Glutamatergic neuron (in vitro differentiated cells): ENCODE measurements around the gene NXPH2. TPM values are rescaled to one million over a fixed set of nuclear protein-coding genes. Genes with fewer than 3 reads are reported as not detected.

Experiments used
- DNase-seq: peaks from one replicate; pipeline ENCODE4 v3.0.0; 2022
- H3K27ac Mint-ChIP-seq: one replicate; pipeline ENCODE4 v1.8.0; 2020; ENCODE audit warnings: mild to moderate bottlenecking, mixed read lengths, inconsistent platforms; ENCODE audit not compliant: unreplicated experiment
- H3K27me3 Mint-ChIP-seq: one replicate; pipeline ENCODE4 v1.8.0; 2020; ENCODE audit warnings: mild to moderate bottlenecking, moderate library complexity, mixed read lengths, inconsistent platforms; ENCODE audit not compliant: unreplicated experiment
- H3K36me3 Mint-ChIP-seq: one replicate; pipeline ENCODE4 v1.8.0; 2020; ENCODE audit warnings: mild to moderate bottlenecking, mixed read lengths, inconsistent platforms; ENCODE audit not compliant: unreplicated experiment
- H3K4me1 Mint-ChIP-seq: one replicate; pipeline ENCODE4 v1.8.0; 2020; ENCODE audit warnings: mild to moderate bottlenecking, low read depth, mixed read lengths, inconsistent platforms; ENCODE audit not compliant: unreplicated experiment
- H3K4me3 Mint-ChIP-seq: one replicate; pipeline ENCODE4 v1.8.0; 2020; ENCODE audit warnings: mild to moderate bottlenecking, mixed read lengths, inconsistent platforms; ENCODE audit not compliant: unreplicated experiment
- H3K9me3 Mint-ChIP-seq: one replicate; pipeline ENCODE4 v1.8.0; 2020; ENCODE audit warnings: mild to moderate bottlenecking, moderate library complexity, mixed read lengths, inconsistent platforms; ENCODE audit not compliant: unreplicated experiment
- CTCF ChIP-seq: fragments of 200-600 bp; sonication (generic); IDR thresholded peaks from one replicate; pipeline ENCODE4 v1.5.0; 2021; ENCODE audit not compliant: partially characterized antibody, unreplicated experiment
- total RNA-seq: library from RNA; stranded (reverse); fragmentation: NEBNext Ultra II Directional; extraction: Animal tissue kit (Norgen Biotek cat#: 25700); gene quantifications from one replicate; pipeline ENCODE4 v1.2.1, GENCODE V29; 2021; ENCODE audit not compliant: unreplicated experiment

NXPH2 gene
- total RNA-seq, 1 donor from 2014 or later, result 0.83 TPM

DNA sequence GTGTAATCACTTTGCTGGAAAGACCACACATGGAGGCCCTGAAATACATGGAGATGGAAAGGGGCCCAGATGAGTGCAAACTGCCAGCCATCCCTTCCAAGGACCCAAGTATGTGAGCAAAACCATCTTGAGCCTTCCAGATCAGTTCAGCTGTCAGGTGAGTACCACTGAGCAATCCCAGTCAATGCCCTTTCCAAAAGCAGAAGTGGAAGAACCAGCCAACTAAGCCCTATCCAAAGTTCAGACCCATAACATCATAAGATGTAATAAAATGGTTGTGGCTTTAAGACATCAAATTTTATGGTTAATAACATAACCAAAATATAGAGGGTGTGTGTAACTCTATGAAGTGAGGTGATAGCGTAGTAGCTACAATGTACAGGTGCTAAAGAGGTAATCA lies 88.5 kb downstream of the NXPH2 start:
- DNase-seq, result no peak
- H3K27ac Mint-ChIP-seq, result no peak overlapping the region
- H3K4me1 Mint-ChIP-seq, result no peaks in the 10 kb centered on the region
- no peak overlapping the region for H3K4me3 Mint-ChIP-seq
- H3K27me3 Mint-ChIP-seq, result no peaks in the 10 kb centered on the region
- TF ChIP-seq CTCF, result no peak
- peaks cover 4% of the 10 kb centered on the region for H3K9me3 Mint-ChIP-seq
- no peaks in the 10 kb centered on the region for H3K36me3 Mint-ChIP-seq

DNA sequence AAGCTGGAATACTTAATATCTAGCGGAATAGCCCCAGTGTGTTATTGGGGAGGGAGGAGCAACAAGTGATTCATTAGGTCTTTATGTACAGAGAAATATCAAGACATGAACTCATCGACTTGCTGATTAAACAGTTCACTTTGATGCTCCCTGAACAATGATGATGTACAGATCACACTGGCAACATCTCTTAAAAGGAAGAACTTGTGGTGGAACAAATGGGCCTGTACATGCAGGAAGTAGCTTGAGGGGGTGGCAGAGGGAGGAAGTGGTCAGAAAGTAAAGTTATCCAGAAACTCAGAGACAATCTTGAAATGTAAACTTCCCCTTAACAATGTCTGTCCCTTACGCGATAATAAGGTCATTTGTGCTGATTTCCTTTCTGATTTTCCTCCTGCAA lies 90.5 kb downstream of the NXPH2 start:
- no peaks in the 10 kb centered on the region for H3K4me1 Mint-ChIP-seq
- H3K4me3 Mint-ChIP-seq, result no peak overlapping the region
- TF ChIP-seq CTCF, result no peak
- no peak overlapping the region for H3K27ac Mint-ChIP-seq
- no peaks in the 10 kb centered on the region for H3K36me3 Mint-ChIP-seq
- DNase-seq, result no peak
- H3K27me3 Mint-ChIP-seq, result no peaks in the 10 kb centered on the region
- H3K9me3 Mint-ChIP-seq, result peaks cover 4% of the 10 kb centered on the region

GRCh38 chr2:138682163-138682562 lies 98.0 kb downstream of the NXPH2 start:
- no peak overlapping the region for H3K27ac Mint-ChIP-seq
- H3K27me3 Mint-ChIP-seq, result no peaks in the 10 kb centered on the region
- TF ChIP-seq CTCF, result no peak
- no peaks in the 10 kb centered on the region for H3K9me3 Mint-ChIP-seq
- DNase-seq, result no peak
- H3K36me3 Mint-ChIP-seq, result no peaks in the 10 kb centered on the region
- no peak overlapping the region for H3K4me3 Mint-ChIP-seq
- H3K4me1 Mint-ChIP-seq, result no peaks in the 10 kb centered on the region

GRCh38 chr2:138677221-138677620 lies 103.0 kb downstream of the NXPH2 start:
- H3K4me1 Mint-ChIP-seq, result peaks cover 2% of the 10 kb centered on the region
- TF ChIP-seq CTCF, result no peak
- H3K36me3 Mint-ChIP-seq, result no peaks in the 10 kb centered on the region
- H3K9me3 Mint-ChIP-seq, result no peaks in the 10 kb centered on the region
- no peaks in the 10 kb centered on the region for H3K27me3 Mint-ChIP-seq
- DNase-seq, result no peak
- H3K27ac Mint-ChIP-seq, result no peak overlapping the region
- H3K4me3 Mint-ChIP-seq, result no peak overlapping the region

DNA sequence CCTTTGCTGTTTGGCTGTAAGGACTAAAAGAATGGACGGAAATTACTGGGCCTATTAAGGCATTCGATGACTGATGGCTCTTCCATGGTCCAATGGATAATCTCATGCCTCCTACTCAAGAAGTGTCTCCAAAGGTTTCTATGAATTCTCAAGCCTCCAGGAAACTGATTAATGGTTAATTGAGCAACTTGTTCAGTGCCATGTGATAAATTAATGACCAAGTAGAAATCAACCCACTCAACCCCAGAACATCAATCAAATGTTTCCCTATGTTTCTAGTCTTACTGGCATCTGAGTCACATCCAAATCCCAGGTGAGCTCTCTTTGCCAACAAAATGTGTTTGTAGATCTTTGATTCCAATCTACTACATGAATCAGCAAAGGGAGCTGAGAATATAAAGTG lies 103.6 kb downstream of the NXPH2 start:
- H3K36me3 Mint-ChIP-seq, result no peaks in the 10 kb centered on the region
- TF ChIP-seq CTCF, result no peak
- H3K9me3 Mint-ChIP-seq, result no peaks in the 10 kb centered on the region
- peaks cover 2% of the 10 kb centered on the region for H3K4me1 Mint-ChIP-seq
- no peak overlapping the region for H3K27ac Mint-ChIP-seq
- no peak for DNase-seq
- no peaks in the 10 kb centered on the region for H3K27me3 Mint-ChIP-seq
- H3K4me3 Mint-ChIP-seq, result no peak overlapping the region
